ENCODE results near the gene BDNF.
"Not testable (repeated sequence)": the region's sequence is repeated elsewhere in the genome, so short reads cannot be mapped to it uniquely, and the experiment has no call there.

Gene BDNF

GRCh38 chr11:27665508-27666101 is 34.6 kb downstream of the BDNF start:
- DNase-seq: not testable (repeated sequence)

- no peak for DNase-seq
Observed at GRCh38 chr11:27663326-27663725, 36.9 kb downstream of the BDNF start.

GRCh38 chr11:27660171-27660570 is 40.1 kb downstream of the BDNF start:
- no peak for DNase-seq

GRCh38 chr11:27658535-27659236 is 41.6 kb downstream of the BDNF start:
- DNase-seq: no peak

GRCh38 chr11:27656806-27657483 is 43.3 kb downstream of the BDNF start:
- DNase-seq: no peak

- no peak for DNase-seq
Observed at GRCh38 chr11:27656320-27656719, 43.9 kb downstream of the BDNF start.

GRCh38 chr11:27653990-27654758 is 46.1 kb downstream of the BDNF start:
- no peak for DNase-seq

GRCh38 chr11:27651711-27652110 is 48.5 kb downstream of the BDNF start:
- DNase-seq: no peak

GRCh38 chr11:27650988-27651387 is 49.3 kb downstream of the BDNF start:
- no peak for DNase-seq

GRCh38 chr11:27649800-27650199 is 50.5 kb downstream of the BDNF start:
- no peak for DNase-seq

- no peak for DNase-seq
Observed at GRCh38 chr11:27648840-27649239, 51.4 kb downstream of the BDNF start.

- no peak for DNase-seq
Observed at GRCh38 chr11:27646051-27646818, 54.0 kb downstream of the BDNF start.

GRCh38 chr11:27642954-27643353 is 57.3 kb downstream of the BDNF start:
- DNase-seq: no peak

- DNase-seq: no peak
Observed at GRCh38 chr11:27640954-27641353, 59.3 kb downstream of the BDNF start.

- no peak for DNase-seq
Observed at GRCh38 chr11:27635567-27636037, 64.7 kb downstream of the BDNF start.

- not testable (repeated sequence) for DNase-seq
Observed at GRCh38 chr11:27634776-27635175, 65.5 kb downstream of the BDNF start.

GRCh38 chr11:27634282-27634681 is 66.0 kb downstream of the BDNF start:
- not testable (repeated sequence) for DNase-seq

- DNase-seq: not testable (repeated sequence)
Observed at GRCh38 chr11:27629023-27629422, 71.2 kb downstream of the BDNF start.

GRCh38 chr11:27627979-27628378 is 72.3 kb downstream of the BDNF start:
- no peak for DNase-seq

GRCh38 chr11:27626938-27627586 is 73.2 kb downstream of the BDNF start:
- no peak for DNase-seq

GRCh38 chr11:27626269-27626937 is 73.9 kb downstream of the BDNF start:
- no peak for DNase-seq

Data from CD4-positive, alpha-beta T cell treated with Interleukin-1 beta for 1 hour (primary cell).